ENCODE results near the gene TSPAN4.

TSPAN4 gene

GRCh38 chr11:804599-804964, 38.1 kb upstream of the TSPAN4 start:
- no peak for DNase-seq

GRCh38 chr11:808427-809286, 34.0 kb upstream of the TSPAN4 start:
- DNase-seq, result no peak

GRCh38 chr11:809287-810039, 33.2 kb upstream of the TSPAN4 start, which contains the start of gene RPLP2:
TSS of gene RPLP2 (plus strand) at chr11:809967. CDS start at chr11:810235, 268 bp downstream.
- DNase-seq, result peak; percentile 98

GRCh38 chr11:810040-810567, 32.5 kb upstream of the TSPAN4 start:
- DNase-seq, result no peak

- no peak for DNase-seq
Measured at GRCh38 chr11:811446-812245, 31.0 kb upstream of the TSPAN4 start.

GRCh38 chr11:812390-812789, 30.3 kb upstream of the TSPAN4 start:
- DNase-seq, result no peak

GRCh38 chr11:813072-813455, 29.6 kb upstream of the TSPAN4 start:
- DNase-seq, result no peak

GRCh38 chr11:813456-814096, 29.1 kb upstream of the TSPAN4 start:
- no peak for DNase-seq

GRCh38 chr11:815675-816432, 26.8 kb upstream of the TSPAN4 start:
- DNase-seq, result no peak

- no peak for DNase-seq
Measured at GRCh38 chr11:816433-816779, 26.2 kb upstream of the TSPAN4 start.

- no peak for DNase-seq
Measured at GRCh38 chr11:818396-819128, 24.1 kb upstream of the TSPAN4 start, which contains the start of gene PNPLA2. TSS of gene PNPLA2 (plus strand) at chr11:818914. CDS start at chr11:819719, 805 bp downstream.

- peak; percentile 93 for DNase-seq
Measured at GRCh38 chr11:819129-819931, 23.3 kb upstream of the TSPAN4 start.

- peak; percentile 85 for DNase-seq
Measured at GRCh38 chr11:819943-820649, 22.6 kb upstream of the TSPAN4 start.

- DNase-seq, result no peak
Measured at GRCh38 chr11:820655-821511, 21.8 kb upstream of the TSPAN4 start.

- no peak for DNase-seq
Measured at GRCh38 chr11:821512-822371, 20.9 kb upstream of the TSPAN4 start.

- DNase-seq, result no peak
Measured at GRCh38 chr11:823441-824291, 19.0 kb upstream of the TSPAN4 start.

Data from femur (tissue), 1 donor.